HepG2 (cell line): ENCODE measurements around the gene MICAL3. TPM values are rescaled to one million over a fixed set of nuclear protein-coding genes. Genes with fewer than 3 reads are reported as not detected.

Experiments used
- CCDC6 ChIP-seq: sonication (generic); formaldehyde crosslinking; IDR thresholded peaks from 2 replicates; pipeline ENCODE4 v1.8.1; 2022; ENCODE audit warnings: mild to moderate bottlenecking, missing genetic modification reagents, moderate library complexity
- GATA4 ChIP-seq: sonication (generic); IDR thresholded peaks from 2 replicates; pipeline ENCODE4 v1.6.1; 2016; ENCODE audit warnings: antibody characterized with exemption, low read depth, borderline replicate concordance
- HOXA3 ChIP-seq: sonication (generic); formaldehyde crosslinking; IDR thresholded peaks from 2 replicates; pipeline ENCODE4 v1.5.0; 2020; ENCODE audit warnings: missing genetic modification reagents
- NFAT5 ChIP-seq: sonication (generic); formaldehyde crosslinking; IDR thresholded peaks from 2 replicates; pipeline ENCODE4 v1.4.0; 2020; ENCODE audit warnings: missing genetic modification reagents
- SNRNP70 ChIP-seq: fragments of 200-400 bp; formaldehyde crosslinking; IDR thresholded peaks from 2 replicates; pipeline ENCODE4 v1.6.1; 2017; ENCODE audit warnings: mild to moderate bottlenecking, low read depth, low read length, moderate library complexity
- SRSF4 ChIP-seq: fragments of 200-400 bp; formaldehyde crosslinking; IDR thresholded peaks from one replicate; pipeline ENCODE4 v1.6.1; 2018; ENCODE audit warnings: mild to moderate bottlenecking, low read depth, low read length, moderate library complexity; ENCODE audit not compliant: poor library complexity, severe bottlenecking
- XRCC5 ChIP-seq: fragments of 200-400 bp; formaldehyde crosslinking; optimal IDR thresholded peaks from 2 replicates; pipeline ENCODE3; 2017; ENCODE audit warnings: mild to moderate bottlenecking, low read length
- ZNF263 ChIP-seq: sonication (generic); formaldehyde crosslinking; IDR thresholded peaks from 2 replicates; pipeline ENCODE4 v1.4.0; 2020; ENCODE audit warnings: missing genetic modification reagents
- ZNF274 ChIP-seq: sonication (generic); formaldehyde crosslinking; IDR thresholded peaks from 2 replicates; pipeline ENCODE4 v1.5.1; 2020; ENCODE audit warnings: mild to moderate bottlenecking, missing genetic modification reagents
- ZNF331 ChIP-seq: sonication (generic); formaldehyde crosslinking; IDR thresholded peaks from 2 replicates; pipeline ENCODE4 v1.4.0; 2020; ENCODE audit warnings: missing genetic modification reagents
- ZNF343 ChIP-seq: sonication (generic); formaldehyde crosslinking; IDR thresholded peaks from 2 replicates; pipeline ENCODE4 v1.4.0; 2020; ENCODE audit warnings: mild to moderate bottlenecking, missing genetic modification reagents
- ZNF749 ChIP-seq: sonication (generic); formaldehyde crosslinking; IDR thresholded peaks from 2 replicates; pipeline ENCODE4 v1.8.0; 2022; ENCODE audit warnings: mild to moderate bottlenecking, missing genetic modification reagents, moderate library complexity, borderline replicate concordance
- ZNF781 ChIP-seq: sonication (generic); formaldehyde crosslinking; IDR thresholded peaks from 2 replicates; pipeline ENCODE4 v1.5.1; 2020; ENCODE audit warnings: borderline replicate concordance, mild to moderate bottlenecking, missing genetic modification reagents; ENCODE audit errors: not compliant biosample characterization
- ZNF891 ChIP-seq: sonication (generic); formaldehyde crosslinking; IDR thresholded peaks from 2 replicates; pipeline ENCODE4 v1.5.0; 2020; ENCODE audit warnings: mild to moderate bottlenecking, missing genetic modification reagents
- polyA plus RNA-seq, 8 experiments: library from polyadenylated mRNA; depleted of rRNA in 3 of 8; stranded (reverse) in 7 of 8; unstranded in 1 of 8; fragments of >200 nt; fragmentation: Illumina TruSeq in 4 of 8; extraction: Trizol in 4 of 8; gene quantifications; 2 replicates each; pipeline versions ENCODE4 v1.2.1 to v1.2.3, GENCODE V29; 2011 to 2016; ENCODE audit warnings: low read depth in 4 of 8, missing spikeins in 1 of 8, mixed read lengths in 1 of 8; ENCODE audit not compliant: insufficient read depth in 1 of 8
- total RNA-seq, 5 experiments: library from RNA; depleted of rRNA; stranded (reverse); fragments of >200 nt; fragmentation: Illumina TruSeq; extraction: Trizol; gene quantifications; 2 replicates each; pipeline ENCODE4 v1.2.3, GENCODE V29; 2016; ENCODE audit warnings: low read depth in 1 of 5
- TF ChIP-seq, protein P1 (sequence below): sonication (generic); formaldehyde crosslinking; IDR thresholded peaks from 2 replicates; pipeline ENCODE4 v1.4.0; 2020; ENCODE audit warnings: missing genetic modification reagents
- TF ChIP-seq, protein P2 (sequence below): IDR thresholded peaks from 2 replicates; pipeline ENCODE4 v1.6.1; 2012; ENCODE audit warnings: low read length, improper control_type of control experiment

Gene MICAL3
- total and polyA plus RNA-seq, 2 of the 13 experiments (the other 11 are each of a cell fraction or from before 2014, with no cell fraction given) = 5.3 to 12.5 TPM

DNA sequence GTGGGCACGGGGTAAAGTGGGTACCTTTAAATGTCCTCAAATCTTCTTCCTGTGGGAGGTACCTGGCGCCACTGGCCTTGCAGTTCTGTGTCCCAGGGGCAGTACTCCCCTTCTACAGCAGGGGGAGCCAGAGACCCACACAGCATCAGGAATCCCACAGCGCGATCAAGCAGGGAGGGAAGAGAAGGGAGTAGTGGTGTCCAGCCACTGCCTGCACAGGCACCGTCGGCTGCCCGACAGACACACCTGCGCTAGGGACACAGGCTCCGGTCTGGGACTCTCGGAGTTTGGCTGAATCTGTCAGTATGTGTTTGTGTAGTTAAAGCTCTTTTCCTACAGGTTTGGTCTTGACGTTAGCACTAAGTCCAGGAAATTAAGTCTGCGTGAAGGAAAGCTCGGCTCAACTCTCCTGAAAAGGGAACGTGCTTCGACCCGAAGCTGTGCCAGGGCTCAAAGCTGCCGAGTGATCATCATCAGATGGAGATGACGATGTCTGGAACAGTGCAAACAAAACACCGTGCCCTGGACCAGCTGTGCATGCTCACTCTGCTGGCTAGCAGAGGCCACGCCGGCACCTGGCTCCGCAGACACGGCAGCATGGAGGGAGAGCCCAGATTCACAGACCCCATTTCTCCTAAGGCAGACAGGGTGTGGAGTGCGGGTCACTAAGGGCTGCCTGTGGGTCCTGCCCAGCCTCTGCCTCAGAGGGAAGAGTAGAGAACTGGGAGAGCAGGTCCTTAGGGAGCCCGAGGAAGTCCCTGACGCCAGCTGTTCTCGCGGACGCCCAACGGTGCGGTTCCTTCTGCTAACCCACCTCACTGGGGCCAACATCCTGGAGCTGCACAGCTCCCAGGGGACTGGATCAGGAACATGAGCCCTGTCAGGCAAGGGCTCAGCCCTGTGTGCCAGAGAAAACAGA, 194.1 kb downstream of the MICAL3 start (continued):
- TF ChIP-seq NFAT5 (no peak), XRCC5 (peak; percentile 83), ZNF781 (no peak), ZNF263 (CRISPR knock-in tag) (0 out of 2 replicates have a peak, but pooled peaks have one; percentile 40), HOXA3 (peak; percentile 30; the same call in 1 of the 2 replicates), ZNF331 (CRISPR knock-in tag) (no peak), CCDC6 (CRISPR knock-in tag) (peak; percentile 42; the same call in 1 of the 2 replicates), ZNF749 (no peak), SRSF4 (no peak), GATA4 (no peak), SNRNP70 (no peak), ZNF891 (CRISPR knock-in tag) (peak; percentile 17; the same call in 1 of the 2 replicates), ZNF274 (CRISPR knock-in tag) (no peak), ZNF343 (CRISPR knock-in tag) (no peak)
- TF ChIP-seq, protein P1, sequence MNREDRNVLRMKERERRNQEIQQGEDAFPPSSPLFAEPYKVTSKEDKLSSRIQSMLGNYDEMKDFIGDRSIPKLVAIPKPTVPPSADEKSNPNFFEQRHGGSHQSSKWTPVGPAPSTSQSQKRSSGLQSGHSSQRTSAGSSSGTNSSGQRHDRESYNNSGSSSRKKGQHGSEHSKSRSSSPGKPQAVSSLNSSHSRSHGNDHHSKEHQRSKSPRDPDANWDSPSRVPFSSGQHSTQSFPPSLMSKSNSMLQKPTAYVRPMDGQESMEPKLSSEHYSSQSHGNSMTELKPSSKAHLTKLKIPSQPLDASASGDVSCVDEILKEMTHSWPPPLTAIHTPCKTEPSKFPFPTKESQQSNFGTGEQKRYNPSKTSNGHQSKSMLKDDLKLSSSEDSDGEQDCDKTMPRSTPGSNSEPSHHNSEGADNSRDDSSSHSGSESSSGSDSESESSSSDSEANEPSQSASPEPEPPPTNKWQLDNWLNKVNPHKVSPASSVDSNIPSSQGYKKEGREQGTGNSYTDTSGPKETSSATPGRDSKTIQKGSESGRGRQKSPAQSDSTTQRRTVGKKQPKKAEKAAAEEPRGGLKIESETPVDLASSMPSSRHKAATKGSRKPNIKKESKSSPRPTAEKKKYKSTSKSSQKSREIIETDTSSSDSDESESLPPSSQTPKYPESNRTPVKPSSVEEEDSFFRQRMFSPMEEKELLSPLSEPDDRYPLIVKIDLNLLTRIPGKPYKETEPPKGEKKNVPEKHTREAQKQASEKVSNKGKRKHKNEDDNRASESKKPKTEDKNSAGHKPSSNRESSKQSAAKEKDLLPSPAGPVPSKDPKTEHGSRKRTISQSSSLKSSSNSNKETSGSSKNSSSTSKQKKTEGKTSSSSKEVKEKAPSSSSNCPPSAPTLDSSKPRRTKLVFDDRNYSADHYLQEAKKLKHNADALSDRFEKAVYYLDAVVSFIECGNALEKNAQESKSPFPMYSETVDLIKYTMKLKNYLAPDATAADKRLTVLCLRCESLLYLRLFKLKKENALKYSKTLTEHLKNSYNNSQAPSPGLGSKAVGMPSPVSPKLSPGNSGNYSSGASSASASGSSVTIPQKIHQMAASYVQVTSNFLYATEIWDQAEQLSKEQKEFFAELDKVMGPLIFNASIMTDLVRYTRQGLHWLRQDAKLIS = no peak
- TF ChIP-seq, protein P2, sequence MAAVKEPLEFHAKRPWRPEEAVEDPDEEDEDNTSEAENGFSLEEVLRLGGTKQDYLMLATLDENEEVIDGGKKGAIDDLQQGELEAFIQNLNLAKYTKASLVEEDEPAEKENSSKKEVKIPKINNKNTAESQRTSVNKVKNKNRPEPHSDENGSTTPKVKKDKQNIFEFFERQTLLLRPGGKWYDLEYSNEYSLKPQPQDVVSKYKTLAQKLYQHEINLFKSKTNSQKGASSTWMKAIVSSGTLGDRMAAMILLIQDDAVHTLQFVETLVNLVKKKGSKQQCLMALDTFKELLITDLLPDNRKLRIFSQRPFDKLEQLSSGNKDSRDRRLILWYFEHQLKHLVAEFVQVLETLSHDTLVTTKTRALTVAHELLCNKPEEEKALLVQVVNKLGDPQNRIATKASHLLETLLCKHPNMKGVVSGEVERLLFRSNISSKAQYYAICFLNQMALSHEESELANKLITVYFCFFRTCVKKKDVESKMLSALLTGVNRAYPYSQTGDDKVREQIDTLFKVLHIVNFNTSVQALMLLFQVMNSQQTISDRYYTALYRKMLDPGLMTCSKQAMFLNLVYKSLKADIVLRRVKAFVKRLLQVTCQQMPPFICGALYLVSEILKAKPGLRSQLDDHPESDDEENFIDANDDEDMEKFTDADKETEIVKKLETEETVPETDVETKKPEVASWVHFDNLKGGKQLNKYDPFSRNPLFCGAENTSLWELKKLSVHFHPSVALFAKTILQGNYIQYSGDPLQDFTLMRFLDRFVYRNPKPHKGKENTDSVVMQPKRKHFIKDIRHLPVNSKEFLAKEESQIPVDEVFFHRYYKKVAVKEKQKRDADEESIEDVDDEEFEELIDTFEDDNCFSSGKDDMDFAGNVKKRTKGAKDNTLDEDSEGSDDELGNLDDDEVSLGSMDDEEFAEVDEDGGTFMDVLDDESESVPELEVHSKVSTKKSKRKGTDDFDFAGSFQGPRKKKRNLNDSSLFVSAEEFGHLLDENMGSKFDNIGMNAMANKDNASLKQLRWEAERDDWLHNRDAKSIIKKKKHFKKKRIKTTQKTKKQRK = no peak
